ENCODE results near the gene TCF4.

The TCF4 gene

DNA sequence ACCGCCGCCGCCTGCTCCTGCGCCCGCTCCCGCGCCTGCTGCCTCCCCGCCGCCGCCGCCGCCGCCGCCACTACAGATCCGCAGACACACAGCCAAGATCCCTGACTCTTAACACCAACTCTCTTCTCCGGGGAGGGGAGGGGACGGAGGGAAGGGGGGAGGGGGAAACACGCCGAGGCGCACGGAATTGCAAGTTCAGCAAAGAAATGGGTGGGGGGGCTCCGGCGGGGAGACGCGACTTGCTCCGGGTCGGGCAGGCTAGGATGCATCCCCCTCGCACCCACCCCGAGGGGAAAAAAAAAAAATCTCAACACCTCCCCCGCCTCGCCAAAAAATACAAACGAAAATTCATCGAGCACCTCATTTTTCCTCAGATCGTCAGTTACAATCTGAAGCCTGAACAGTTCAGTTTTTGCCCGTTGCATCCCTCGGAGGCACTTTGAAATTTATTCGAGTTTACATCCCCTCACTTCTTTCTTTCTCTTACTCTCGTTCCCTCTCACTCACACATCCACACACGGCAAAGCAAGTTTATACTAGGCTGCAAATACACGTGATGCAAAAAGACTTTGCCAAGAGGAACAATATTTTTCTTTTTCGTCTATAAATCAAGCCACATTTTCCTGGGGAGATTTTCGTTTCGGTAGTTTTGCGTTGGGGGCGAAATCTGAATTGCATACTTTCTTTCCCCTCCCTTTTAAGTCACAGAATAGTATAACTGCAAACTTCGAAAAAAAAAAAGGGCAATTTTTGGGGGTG lies at the start of gene TCF4:
Gene TCF4, minus strand, starts transcription at position 82 of the 759 bp plus-strand sequence. CDS start 1,076 bp downstream, outside the sequence.
- DNase-seq = peak; percentile 7

DNA sequence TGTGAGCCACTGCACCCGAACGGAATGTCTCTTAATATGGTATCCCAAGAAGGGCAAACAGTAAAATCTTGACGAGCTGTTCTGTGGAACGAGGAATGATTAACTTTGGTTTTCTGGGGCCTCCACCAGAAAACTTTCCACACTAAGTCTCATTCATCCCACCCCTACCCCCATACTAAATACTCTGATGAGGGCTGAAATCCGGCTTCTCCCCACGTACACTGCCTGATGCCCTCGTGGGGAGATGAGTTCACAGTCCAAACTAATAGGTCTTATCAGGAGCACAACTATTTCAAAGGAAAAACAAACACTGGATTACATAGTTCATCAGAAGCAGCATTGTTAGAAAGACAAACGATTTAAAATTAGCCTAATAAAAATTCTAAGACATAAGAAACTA lies 49.2 kb upstream of the TCF4 start:
- no peak for DNase-seq

DNA sequence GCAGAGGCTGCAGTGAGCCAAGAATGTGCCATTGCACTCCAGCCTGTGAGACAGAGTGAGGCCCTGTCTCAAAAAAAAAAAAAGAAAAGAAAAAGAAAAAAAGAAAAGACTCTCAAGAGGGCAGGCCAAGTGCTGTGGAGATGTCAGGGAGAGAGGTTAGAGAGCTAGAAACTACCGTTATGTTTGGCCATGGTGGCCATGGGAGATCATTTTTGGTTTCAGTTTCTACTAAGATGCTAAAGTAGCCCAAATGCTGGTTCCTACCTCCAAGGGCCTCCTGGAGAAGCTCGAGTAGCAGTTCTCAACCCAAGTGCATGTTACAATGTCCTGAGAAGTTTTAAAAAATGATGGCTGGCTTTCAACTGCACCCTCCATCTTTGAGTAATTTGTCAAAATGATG lies 47.4 kb upstream of the TCF4 start:
- DNase-seq = no peak

GRCh38 chr18:55634545-55634944 lies 46.6 kb upstream of the TCF4 start:
- DNase-seq = no peak

DNA sequence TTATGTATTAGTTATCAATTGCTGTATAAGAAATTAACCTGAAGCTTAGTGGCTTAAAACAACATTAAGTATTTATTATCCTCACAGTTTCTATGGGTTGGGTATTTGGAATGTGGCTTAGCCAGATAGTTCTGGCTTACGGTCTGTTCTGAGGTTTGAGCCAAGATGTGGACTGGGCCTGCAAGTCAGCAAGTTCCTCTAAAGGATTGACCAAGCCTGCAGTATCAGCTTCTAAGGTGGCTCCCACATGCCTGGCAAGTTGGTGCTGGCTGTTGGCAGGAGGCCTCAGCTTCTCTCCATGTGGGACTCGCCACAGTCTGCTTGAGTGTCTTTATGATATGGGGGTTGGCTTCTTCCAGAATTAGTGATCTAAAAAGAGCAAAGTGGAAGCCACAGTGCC lies 45.0 kb upstream of the TCF4 start:
- DNase-seq = no peak

DNA sequence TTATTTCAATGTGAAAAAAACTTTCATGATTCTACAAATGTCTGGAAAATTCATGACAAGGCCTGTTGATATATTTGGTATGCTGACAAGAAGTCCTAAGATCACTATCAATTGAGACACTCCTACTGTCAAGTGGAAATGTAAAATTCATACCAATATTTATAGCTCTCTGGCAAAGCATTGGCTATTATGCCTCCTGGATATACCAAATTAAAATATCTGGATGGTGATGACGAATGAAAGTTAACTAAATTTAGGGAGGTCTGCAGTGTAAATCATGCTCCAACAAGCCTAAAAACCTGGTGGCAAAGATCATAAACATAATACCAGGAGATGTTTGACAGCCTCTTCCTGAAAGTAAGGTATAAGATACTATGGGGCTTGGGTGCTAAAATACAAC lies 41.1 kb upstream of the TCF4 start:
- no peak for DNase-seq

GRCh38 chr18:55627007-55627406 lies 39.0 kb upstream of the TCF4 start:
- no peak for DNase-seq

GRCh38 chr18:55625901-55626300 lies 37.9 kb upstream of the TCF4 start:
- no peak for DNase-seq

GRCh38 chr18:55623626-55624025 lies 35.6 kb upstream of the TCF4 start:
- DNase-seq = no peak

DNA sequence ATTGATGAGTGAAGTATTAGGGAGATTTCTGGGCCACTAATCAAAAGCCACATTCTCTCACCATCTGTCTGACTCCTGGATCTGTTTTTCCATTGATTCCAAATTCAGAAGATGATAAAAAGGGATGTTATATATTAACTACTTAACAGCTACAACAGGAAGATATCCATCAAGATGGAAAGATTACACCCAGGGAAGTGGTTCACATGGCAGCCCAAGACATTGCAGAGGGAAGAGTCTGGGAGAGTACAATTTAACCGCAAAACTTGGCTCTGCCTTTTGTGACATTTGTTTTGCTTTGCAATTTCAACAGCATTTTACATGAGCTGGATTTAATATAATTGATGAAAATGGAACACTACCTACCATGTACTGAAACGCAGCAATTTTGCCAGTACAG lies 22.5 kb upstream of the TCF4 start:
- no peak for DNase-seq

DNA sequence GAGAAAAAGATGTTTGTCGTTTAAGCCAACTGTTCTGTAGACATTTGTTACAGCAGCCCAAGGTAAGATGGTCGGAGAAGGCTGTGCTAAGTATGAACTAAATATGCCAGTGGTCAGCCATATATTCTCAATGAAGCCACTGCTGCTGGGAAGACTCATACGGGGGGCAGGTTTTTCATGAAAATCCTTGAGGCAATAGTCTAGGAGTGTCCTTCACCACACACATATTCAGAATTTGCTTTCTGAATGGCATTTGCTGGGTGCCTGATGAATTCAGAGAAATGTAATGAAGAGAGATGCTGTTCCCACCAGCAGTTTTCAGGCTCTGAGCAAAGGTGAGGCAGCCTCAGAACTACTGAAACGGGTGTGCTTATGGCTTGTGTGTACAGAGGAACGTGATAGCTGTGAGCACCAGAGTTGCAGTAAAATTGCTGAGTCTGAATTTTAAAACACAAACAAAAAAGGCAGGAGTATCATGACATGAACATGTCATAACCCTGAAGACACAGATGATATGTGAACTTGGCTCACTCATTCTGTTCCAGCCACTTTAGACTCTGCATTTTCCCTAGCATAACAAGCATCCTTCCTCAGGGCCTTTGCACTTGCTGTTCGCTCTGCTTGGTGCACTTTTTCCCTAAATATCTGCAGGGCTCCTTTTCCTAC lies 21.3 kb upstream of the TCF4 start:
- no peak for DNase-seq

- DNase-seq = no peak
Observed at GRCh38 chr18:55608497-55608896, 20.5 kb upstream of the TCF4 start.

DNA sequence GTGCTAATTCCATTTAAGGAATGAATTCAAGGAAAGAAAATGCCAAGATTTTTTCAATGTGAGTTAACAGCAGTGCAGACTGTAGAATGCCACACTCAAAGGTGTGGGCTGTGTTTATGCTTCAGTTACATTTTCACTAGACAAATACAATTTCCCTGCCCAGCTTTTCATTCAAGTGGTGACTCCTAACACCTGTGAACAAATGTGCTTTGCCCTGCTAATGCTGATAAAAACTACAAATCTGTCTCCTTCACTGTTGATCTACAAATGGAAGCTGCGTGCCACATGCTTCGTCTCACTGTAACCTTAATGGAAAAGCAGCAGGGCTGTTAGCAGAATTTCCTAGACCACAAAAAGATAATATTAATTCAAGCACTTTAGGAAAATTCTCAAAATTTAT lies 19.8 kb upstream of the TCF4 start:
- DNase-seq = no peak

- no peak for DNase-seq
Observed at GRCh38 chr18:55605733-55606338, 17.8 kb upstream of the TCF4 start.

DNA sequence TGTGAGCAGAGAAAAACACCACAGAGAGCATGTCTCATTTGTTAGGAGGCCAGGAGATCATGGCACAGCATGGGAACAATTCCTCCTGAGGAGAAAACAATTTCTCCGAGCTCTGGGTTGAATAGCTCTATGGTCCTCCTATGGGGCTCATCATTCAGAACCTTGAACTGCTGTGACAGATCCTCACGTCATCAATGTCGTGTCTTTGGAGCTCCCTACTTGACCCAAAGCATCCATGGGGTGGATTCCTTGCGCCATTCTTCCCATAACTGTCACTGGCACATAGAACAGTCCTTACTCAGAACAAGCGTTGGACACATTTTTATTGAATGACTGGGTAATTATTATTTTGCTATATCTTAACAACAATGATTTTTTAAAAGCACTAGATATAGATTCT lies 15.8 kb upstream of the TCF4 start:
- no peak for DNase-seq

GRCh38 chr18:55593888-55594287 lies 5.9 kb upstream of the TCF4 start:
- DNase-seq = no peak

DNA sequence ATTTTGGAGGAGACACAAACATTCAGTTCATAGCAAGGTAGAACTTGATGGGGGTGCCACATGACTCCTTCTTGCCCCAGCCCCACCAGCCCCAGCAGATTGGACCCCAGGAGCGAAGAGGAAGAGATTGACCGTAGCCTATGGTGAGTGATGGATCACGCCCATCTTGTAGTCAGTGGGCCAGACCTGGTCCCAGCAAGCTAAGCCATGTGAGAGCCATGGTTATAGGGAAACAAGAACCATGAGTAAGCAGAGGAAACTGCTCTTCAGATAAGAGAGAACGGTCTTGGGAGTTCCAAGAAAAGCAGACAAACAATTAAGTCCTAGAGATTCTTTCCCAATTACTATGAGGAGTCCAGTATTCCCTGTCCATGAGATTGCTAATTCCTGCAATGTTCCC lies 4.6 kb upstream of the TCF4 start:
- DNase-seq = no peak

DNA sequence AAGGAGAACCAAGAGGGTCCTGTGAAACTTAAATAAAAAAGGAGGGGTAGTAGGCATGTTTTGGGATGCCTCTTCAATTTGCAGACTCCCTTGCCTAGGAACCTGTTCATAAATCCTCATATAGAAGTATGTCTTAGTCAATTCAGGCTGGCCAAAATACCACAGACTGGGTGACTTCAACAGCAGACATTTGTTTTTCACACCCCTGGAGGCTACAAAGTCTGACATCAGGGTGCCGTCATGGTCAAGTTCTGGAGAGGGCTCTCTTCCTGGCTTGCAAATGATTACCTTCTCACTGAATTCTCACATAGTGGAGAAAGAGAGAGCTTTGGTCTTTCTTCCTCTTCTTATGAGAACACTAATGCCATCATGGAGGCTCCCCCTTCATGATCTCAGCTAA lies 4.1 kb upstream of the TCF4 start:
- no peak for DNase-seq

DNA sequence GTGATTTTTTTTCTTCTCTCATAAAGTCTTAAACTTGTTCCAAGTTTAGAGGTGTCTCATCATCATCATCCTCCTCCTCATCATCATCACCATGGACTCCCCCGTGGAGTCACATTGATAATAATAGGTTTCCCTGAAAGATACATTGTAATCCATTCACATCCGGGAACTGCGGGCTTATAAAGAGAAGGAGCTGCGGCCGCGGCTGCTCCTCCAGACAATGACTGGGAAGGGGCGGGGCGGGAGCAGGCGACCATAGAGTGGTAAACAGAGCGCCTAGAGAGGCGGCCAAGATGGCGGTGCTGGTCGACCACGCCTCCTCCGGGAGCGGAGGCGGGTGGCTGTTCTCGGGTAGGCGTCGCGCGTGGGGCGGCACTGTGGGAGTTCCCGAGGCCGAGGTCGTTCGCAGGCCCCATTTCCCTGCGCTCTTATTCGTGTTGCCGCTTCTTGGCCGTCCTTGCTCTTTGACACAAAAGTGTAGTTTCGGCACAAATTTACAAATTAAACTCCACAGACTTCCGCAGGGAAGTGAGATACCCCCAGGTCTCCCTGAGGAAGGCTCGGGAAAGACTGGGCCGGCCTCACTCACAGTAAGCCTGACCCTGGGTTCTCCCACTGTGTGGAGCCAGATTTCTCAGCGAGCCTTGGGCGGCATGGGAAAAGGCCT lies 1.8 kb upstream of the TCF4 start:
- peak; percentile 76 for DNase-seq

DNA sequence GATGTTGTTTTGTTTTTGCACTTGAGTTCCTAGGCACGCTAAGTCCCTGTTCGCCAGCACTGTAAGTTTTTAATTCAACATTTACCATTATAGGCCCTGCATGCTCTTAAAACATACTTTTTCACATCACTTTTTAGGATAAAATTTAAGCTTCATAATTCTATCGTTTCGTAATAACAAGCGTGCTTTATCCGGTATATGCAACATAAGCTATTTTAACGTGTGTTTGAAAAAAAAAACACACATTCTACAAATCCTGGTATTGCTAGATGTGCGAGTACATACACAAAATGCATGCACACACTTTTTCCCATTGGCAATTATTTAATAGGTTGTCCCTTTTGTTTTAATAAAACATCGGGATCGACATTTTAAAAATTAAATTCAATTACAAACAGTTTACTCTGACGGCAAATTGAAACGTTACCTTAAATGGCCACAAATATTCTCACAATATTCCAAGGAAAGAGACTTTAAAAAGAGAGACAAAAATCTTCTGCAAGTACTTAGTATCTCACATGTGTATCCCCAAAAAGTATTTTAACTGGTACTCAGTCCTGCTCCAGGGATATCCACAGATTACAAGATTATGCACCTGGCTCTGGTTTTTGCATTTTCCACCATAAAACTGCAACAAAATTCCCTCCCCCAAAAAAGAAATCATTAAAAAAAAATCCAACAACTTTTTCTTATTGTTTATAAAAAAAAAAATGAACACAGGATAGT lies 1.0 kb upstream of the TCF4 start:
- DNase-seq = no peak

GRCh38 chr18:55587418-55588110 lies 428 bp downstream of the TCF4 start:
- DNase-seq = no peak

GRCh38 chr18:55585920-55586561 lies 2.0 kb downstream of the TCF4 start:
- no peak for DNase-seq

All from activated gamma-delta T cell treated with Interleukin-2 at 50 U/mL for 16 hours (primary cell).